Motor neuron (in vitro differentiated cells): ENCODE measurements around the gene BTBD1. TPM values are rescaled to one million over a fixed set of nuclear protein-coding genes. Genes with fewer than 3 reads are reported as not detected.
A peak's percentile ranks its signal among the peaks of the same experiment; 100 is the strongest.

Experiments used
- ATAC-seq, 8 experiments: fragments of 200-7000 bp; cut with Tn5 transposase; replicated peaks in 6 of 8; 2 replicates each; pipeline ENCODE4 v1.8.0; 2021; ENCODE audit warnings: mild to moderate bottlenecking in 8 of 8, moderate library complexity in 8 of 8
- H3K27ac ChIP-seq, 2 donors: fragments of 250-450 bp; sonication (Bioruptor Pico); 2 replicates each; pipeline ENCODE4 v1.9.0; 2021; ENCODE audit warnings: antibody characterized with exemption in 2 of 2, mild to moderate bottlenecking in 2 of 2, moderate library complexity in 1 of 2
- H3K4me1 ChIP-seq, 2 donors: fragments of 250-450 bp; sonication (Bioruptor Pico); replicated peaks in 1 of 2; 2 replicates each; pipeline ENCODE4 v1.6.1; 2021; ENCODE audit warnings: antibody characterized with exemption in 2 of 2, mild to moderate bottlenecking in 2 of 2, moderate library complexity in 1 of 2
- H3K4me3 ChIP-seq, 5 donors: fragments of 250-450 bp; sonication (Bioruptor Pico); 2 replicates each; pipeline ENCODE4 v1.9.0; 2021; ENCODE audit warnings: antibody characterized with exemption in 5 of 5, mild to moderate bottlenecking in 5 of 5, moderate library complexity in 4 of 5
- WGBS, 10 experiments: fragments of 450-650 bp; shearing (Covaris generic); methylation state at CpG; one replicate each; pipeline ENCODE4 v1.0.0; 2022; 5-methylcytosine and 5-hydroxymethylcytosine counted together
- in situ Hi-C, 9 experiments: fragments of 400-800 bp; cut with MboI; loops; one replicate each; pipeline ENCODE4 v1.15.0; 2021; ENCODE audit warnings: low sequenced_read_pairs in 9 of 9, low pct_unique_long_range_greater_than_20kb in 2 of 9; ENCODE audit not compliant: unreplicated experiment in 9 of 9
- total RNA-seq, 8 experiments: library from RNA; unstranded; fragments of 300-600 nt; gene quantifications; 2 replicates each; pipeline versions ENCODE4 v1.2.3 to v1.2.4, GENCODE V29; 2022

BTBD1 gene
- 10 to 100 TPM; 42.5 to 83.0 (median 52.7) TPM for total RNA-seq

DNA sequence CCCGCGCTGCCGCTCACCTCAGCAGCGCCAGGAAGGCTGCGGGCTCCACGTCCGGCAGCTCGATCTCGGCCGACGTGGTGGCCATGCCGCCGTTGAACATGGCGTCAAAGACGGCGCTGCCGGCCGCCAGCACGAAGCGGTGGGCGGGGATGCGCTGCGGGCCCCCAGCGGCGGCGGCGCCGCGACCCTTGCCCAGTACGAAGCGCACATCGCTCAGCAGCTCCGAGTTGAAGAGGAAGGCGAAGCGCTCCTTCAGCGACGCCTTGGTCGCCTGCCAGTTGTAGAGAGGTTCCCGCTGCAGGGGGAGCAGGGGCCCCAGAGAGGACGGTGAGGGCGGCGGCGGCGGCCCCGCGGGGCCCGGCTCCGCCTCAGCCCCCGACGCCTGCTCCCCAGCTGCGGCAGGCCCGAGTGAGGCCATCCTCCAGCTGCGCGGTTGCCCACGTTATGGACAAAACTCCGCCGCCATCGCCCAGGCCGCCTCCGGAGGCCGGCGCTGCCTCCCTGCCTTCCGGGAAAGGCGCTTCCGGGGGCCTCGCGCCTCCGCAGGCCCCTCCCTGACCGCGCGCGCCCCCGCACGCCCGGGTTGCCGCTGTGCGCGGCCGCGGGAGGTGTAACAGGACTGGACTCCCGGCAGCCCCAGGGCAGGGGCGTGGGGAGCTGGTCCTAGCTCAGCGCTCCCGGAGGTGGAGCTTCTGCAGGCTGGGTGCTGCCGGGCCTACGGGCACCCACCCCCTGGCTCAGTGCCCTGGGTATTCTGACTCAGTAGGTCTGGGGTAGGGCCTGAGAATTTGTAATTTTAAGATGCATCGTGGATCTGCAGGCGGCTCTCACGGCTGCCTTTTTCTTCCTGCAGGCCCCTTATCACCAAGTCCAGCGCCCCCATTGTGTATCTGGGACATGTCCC lies at the start of gene BTBD1:
Gene BTBD1, minus strand, starts transcription at position 519 of the 904 bp plus-strand sequence. Its CDS starts 101 bp downstream, at position 418.
- peak within 1 kb of the TSS; percentile 84 to 92 for H3K27ac ChIP-seq
- in situ Hi-C loops: no loop called here

DNA sequence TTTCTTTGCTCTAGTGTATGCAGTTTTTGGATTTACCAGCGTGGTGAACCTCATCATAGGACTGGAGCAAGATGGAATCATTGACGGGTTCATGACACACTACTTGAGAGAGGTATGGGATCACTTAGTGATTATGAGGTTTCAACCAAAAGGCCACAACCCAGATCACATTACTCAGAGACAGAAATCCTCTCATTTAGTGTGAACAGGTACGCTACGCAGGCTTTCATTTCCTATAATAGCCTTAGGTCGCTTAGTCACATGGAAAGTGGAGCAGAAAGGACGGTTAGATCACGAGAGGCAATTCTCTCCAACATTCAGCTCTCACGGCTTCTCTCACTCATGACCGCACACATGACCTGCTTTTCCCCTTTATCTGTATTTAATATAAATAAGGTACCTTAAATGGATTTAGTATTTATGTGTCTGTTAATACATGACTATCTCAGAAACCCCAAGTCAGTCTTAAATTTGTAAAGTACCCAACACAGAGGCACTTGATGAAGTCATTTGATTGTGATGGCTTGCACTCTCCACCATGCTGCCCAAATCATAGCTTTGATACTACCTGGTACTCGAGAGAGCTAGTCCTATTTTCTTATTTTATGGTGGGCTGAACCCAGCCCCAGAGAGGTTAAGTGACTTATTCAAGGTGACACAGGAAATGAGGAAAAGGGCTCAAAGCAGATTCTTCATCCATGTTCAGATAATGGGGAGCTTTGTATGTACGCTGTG lies 48.9 kb upstream of the BTBD1 start:
- H3K4me3 ChIP-seq: no peak overlapping the region
- ATAC-seq: no peak
- WGBS, 10 experiments: 76 to 98% (median 89%) methylated on average over 6 to 10 of the region's 11 CpGs; no CpG with 5 or more reads in 3 of the 10 experiments
- H3K4me1 ChIP-seq: no peaks in the 10 kb centered on the region
- H3K27ac ChIP-seq: no peak overlapping the region
- in situ Hi-C loops: no loop called here

More for the DNA sequence above, at the start of gene BTBD1:
- WGBS, 10 experiments: 0 to 16% methylated on average over 6 of the region's 90 CpGs; no CpG with 5 or more reads in 8 of the 10 experiments
- H3K4me1 ChIP-seq: peaks cover 11 to 25% of the 10 kb centered on the region in 2 donors
- peak; percentile 92 to 98 (median 95) for ATAC-seq
- H3K4me3 ChIP-seq: peak within 1 kb of the TSS; percentile 46 to 75 (median 57)

DNA sequence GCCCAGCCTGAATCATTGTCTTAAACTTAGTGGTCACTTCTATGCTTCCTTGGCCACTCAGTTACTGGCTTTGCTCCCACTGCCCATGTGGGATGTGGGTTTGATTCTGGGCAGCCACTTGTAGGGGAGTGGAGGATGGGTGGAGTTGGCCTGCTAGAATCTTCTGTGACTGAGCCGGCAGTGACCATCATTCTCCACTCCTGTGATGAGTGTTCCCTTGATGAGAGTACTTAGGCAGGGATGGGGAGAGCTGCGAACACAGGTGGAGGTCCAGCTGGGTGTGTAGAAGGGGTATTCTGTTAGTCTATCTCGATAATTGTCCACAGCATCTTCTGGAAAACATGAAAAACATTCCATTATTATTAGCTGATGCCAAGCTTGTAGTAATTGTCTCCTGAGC lies 48.4 kb upstream of the BTBD1 start:
- WGBS, 10 experiments: 20 to 100% (median 91%) methylated on average over 1 to 3 of the region's 3 CpGs; no CpG with 5 or more reads in 4 of the 10 experiments
- in situ Hi-C loops: no loop called here

DNA sequence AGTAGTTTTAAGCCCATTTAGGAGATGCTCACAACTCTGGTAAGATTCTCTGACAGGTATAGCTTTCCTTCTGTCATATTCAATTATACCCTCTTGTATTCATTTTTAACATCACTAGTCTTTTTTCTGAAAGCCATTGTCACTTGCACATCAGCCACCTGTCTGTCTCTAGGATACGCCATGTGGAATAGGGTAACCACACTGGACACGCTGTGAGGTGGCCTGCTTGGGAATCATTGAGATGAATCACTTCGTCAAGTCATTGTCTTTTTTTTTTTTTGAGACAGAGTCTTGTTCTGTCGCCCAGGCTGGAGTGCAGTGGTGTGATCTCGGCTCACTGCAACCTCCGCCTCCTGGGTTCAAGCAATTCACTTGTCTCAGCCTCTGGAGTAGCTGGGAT lies 47.8 kb upstream of the BTBD1 start:
- in situ Hi-C loops: no loop called here
- Histone ChIP-seq H3K4me1 (no peaks in the 10 kb centered on the region), H3K4me3 (no peak overlapping the region), H3K27ac (no peak overlapping the region)
- 72 to 100% (median 86%) methylated on average over 1 to 5 of the region's 6 CpGs; no CpG with 5 or more reads in 2 of the 10 experiments for WGBS, 10 experiments
- no peak for ATAC-seq

More for the DNA sequence above, 48.4 kb upstream of the BTBD1 start:
- no peaks in the 10 kb centered on the region for H3K4me1 ChIP-seq
- no peak overlapping the region for H3K4me3 ChIP-seq
- no peak overlapping the region for H3K27ac ChIP-seq
- ATAC-seq: no peak

DNA sequence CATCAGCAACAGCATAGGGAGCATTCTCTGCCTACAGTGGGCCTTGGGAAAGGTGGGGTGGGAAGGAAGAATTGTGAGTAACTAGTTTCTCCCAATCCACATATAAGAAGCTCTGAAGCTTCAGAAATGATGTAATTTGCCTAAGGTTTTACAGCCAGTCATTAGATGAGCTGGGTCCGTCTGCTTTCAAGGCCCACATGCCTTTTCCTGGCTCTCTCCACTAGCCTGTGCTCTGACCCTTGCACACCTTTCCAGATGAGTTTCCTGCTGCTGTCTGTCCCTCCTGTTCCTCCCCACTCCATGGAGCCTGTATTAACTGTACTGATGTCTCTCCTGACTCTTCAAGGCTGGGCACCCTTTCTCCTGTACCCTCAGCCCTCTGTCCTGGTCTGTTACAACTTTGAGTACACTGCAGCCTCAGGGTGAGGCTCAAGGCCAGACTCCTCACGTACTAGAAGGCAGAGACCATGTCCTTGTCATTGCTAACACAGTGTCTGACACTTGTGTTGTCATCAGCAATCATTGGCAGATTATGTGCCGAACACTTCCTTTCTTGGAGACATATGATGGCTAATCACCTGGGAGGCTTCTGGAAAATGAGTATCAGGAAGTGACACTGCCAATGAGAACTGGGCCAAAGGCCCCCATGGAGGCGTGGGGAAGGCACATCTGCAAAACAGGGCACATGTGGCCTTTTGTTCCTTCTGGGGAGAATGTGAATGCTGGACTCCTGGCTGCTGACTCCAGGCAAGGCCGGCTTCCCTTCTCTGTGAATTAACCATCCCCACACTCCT lies 47.0 kb upstream of the BTBD1 start:
- in situ Hi-C loops: no loop called here
- no peak overlapping the region for H3K4me3 ChIP-seq
- no peak overlapping the region for H3K27ac ChIP-seq
- no peaks in the 10 kb centered on the region for H3K4me1 ChIP-seq
- ATAC-seq: no peak
- 79 to 100% (median 86%) methylated on average over 1 to 3 of the region's 5 CpGs; no CpG with 5 or more reads in 1 of the 10 experiments for WGBS, 10 experiments

DNA sequence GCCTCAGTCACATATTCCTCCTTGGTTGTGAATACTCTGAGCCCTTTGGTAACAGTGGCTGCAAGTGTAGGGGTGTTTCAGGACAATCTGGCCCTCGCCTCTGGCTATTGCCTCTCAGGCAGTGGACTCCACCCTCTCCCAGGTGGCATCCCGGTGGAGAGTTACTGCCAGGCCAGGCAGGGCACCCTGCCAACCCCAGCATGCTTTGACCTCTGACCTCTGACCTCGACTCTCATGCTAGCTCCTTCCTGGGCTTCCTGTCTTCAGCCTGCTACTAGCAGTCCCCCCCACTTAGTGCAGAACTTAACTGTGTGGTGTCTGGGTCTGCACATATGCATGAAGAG lies 45.9 kb upstream of the BTBD1 start:
- in situ Hi-C loops: no loop called here
- peaks cover 0 to 2% of the 10 kb centered on the region in 2 donors for H3K4me1 ChIP-seq
- ATAC-seq: no peak

DNA sequence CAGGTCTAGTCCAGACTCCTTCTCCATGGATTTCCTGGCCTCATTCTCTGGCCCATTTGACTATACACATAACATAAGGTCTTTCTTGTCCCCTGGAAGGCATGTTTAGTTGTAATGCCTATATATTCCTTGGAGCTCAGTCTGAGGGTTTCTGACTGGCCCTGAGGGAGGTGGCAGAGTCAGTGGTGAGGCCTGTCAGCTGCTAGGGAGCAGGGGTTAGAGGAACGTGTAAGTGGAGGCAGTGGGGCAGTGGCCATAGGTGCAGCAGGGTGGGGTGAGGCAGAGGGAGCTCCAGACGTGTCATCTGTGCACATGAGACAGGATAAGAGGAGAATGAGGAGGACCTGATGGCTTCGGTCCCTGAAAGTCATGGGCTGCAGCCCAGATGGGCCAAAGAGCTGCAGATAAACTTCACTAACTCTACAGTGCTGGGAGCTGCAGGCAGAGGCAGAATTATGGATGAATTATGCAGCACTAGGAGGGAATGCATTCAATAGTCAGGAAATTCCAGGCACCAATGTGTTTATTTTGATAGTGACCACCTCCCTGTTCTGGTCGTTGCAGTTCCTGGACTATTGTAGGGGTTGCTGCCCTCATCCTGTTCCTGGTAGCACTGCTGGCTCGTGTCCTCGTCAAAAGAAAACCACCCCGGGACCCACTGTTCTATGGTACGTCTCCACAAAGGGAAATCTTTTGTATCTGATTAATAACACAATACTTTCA lies 45.3 kb upstream of the BTBD1 start:
- no peak overlapping the region for H3K27ac ChIP-seq

More for the DNA sequence above, 45.9 kb upstream of the BTBD1 start:
- Histone ChIP-seq H3K27ac (no peak overlapping the region), H3K4me3 (no peak overlapping the region)
- 60 to 100% (median 81%) methylated on average over 1 to 2 of the region's 3 CpGs; no CpG with 5 or more reads in 7 of the 10 experiments for WGBS, 10 experiments

DNA sequence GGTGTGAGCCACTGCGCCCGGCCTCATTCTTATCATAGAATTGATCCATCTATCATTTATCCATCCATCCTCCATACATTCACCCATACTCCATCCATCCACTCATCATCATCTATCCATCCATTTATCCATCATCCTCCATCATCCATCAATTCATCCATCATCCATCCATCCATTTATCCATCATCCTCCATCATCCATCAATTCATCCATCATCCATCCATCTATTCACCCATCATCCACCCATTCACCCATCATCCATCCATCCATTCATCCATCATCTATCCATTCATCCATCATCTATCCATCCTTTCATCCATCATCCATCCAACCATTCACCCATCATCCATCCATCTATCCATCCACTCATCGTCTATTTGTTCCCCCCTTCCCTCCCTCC lies 44.1 kb upstream of the BTBD1 start:
- Histone ChIP-seq H3K4me1 (peaks cover 0 to 2% of the 10 kb centered on the region in 2 donors), H3K27ac (no peak overlapping the region), H3K4me3 (no peak overlapping the region)
- in situ Hi-C loops: no loop called here
- 25 to 100% (median 82%) methylated on average over 1 to 3 of the region's 3 CpGs; no CpG with 5 or more reads in 2 of the 10 experiments for WGBS, 10 experiments
- ATAC-seq: no peak

More for the DNA sequence above, 45.3 kb upstream of the BTBD1 start:
- ATAC-seq: peak in 3 of 8 experiments; percentile 39 to 88 (median 85)
- no peak overlapping the region for H3K4me3 ChIP-seq
- peaks cover 0 to 2% of the 10 kb centered on the region in 2 donors for H3K4me1 ChIP-seq
- in situ Hi-C loops: no loop called here
- 15 to 100% (median 69%) methylated on average over 1 to 5 of the region's 8 CpGs; no CpG with 5 or more reads in 4 of the 10 experiments for WGBS, 10 experiments

DNA sequence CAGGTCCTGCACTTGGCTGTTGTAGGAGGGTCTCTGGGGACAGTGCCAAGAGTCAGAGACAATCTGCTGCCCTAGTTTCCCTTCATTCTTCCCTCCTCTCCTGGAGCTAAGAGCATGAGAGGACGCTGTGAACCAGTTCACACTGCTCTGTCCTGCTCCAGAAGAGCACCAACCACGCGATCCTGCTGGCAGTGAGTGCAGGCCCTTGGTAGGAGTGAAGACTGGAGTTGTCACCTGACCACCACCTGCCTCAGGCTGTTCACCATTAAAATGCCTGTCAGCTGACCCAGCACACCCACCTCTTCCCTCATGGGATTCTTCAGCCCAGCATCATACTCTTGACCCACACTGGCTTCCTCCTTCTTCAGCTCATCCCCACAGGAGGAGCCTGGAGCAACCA lies 43.3 kb upstream of the BTBD1 start:
- in situ Hi-C loops: no loop called here
- no peak overlapping the region for H3K27ac ChIP-seq
- no peak overlapping the region for H3K4me3 ChIP-seq
- 60 to 100% (median 75%) methylated on average over 1 to 3 of the region's 3 CpGs; no CpG with 5 or more reads in 4 of the 10 experiments for WGBS, 10 experiments
- ATAC-seq: peak in 1 of 8 experiments; percentile 18
- peaks cover 0 to 2% of the 10 kb centered on the region in 2 donors for H3K4me1 ChIP-seq

DNA sequence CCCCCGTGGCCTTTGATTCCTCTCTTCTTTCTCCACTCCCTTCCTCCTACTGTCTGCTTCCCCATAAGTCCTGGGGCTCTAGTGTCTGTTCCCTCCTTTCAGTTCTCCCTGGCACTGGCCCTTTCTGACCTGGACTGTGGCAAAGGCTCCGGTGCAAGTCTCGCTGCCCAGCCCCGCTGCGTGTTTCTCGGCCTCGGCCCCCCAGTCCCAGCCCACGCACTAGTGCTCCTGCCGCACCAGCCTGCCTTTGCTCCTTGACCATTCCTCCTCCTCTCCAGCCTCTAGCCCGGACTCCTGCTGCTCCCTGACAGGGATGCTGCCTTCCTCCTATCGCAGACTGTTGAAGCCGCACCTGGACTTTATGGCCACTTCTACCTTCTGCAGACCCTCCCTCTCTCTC lies 42.5 kb upstream of the BTBD1 start:
- 50 to 100% (median 90%) methylated on average over 1 to 9 of the region's 12 CpGs; no CpG with 5 or more reads in 3 of the 10 experiments for WGBS, 10 experiments
- ATAC-seq: no peak
- in situ Hi-C loops: no loop called here
- Histone ChIP-seq H3K4me3 (no peak overlapping the region), H3K4me1 (peaks cover 0 to 2% of the 10 kb centered on the region in 2 donors), H3K27ac (no peak overlapping the region)

DNA sequence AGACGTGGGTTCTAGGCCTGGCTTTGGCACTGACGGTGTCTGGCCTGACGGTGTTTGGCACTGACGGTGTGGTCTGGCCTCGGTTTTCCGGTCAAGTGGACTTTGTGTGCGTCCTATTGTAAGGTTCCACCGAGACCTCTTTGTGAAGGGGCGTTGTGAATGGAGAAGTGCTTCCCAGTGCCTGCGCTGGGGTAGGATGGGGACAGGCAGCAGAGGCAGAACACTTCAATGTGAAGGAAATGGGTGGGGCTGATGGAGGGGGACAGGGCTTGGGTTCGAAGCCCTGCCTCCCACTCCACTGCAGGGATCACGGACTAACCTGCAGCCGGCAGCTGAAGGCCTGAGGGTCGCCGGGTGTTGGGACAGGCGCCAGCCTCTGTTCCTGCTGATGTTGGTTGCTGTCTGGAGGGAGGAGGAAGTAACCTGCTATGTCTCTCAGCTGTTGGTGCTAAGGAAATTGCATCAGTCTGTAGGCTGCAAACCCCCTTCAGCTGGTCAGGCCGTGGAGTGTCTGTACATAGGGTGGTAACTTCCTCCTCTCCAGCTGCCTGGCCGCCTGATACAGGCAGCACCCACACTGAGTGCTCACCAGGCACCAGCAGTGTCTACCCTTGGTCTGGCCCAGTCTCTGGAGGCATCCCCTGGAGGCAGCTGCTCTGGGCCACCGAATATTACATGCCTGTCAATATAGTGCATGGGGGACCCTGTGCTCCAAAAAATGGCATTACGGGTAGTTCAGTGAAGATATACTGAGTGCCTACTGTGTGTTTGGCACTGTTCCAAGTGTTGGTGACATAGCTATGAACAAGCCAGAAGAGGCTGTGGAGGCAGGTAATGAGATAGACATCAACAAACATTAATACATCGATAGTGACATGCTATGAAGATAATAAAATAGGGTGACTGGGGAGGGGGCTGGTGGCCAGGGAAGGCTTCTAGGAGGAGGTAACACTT lies 41.5 kb upstream of the BTBD1 start:
- Histone ChIP-seq H3K4me1 (peaks cover 0 to 2% of the 10 kb centered on the region in 2 donors), H3K27ac (no peak overlapping the region), H3K4me3 (no peak overlapping the region)
- in situ Hi-C loops: no loop called here
- ATAC-seq: peak in 6 of 8 experiments; percentile 8 to 64 (median 24)
- 47 to 100% (median 79%) methylated on average over 1 to 9 of the region's 21 CpGs; no CpG with 5 or more reads in 2 of the 10 experiments for WGBS, 10 experiments
